WTC11 (cell line): ENCODE results near the gene UBB.

ENCODE experiments used
- ARID4B ChIP-seq: sonication (generic); formaldehyde crosslinking; IDR thresholded peaks from 2 replicates; pipeline ENCODE4 v1.8.0; 2023; ENCODE audit warnings: missing genetic modification reagents, mild to moderate bottlenecking, borderline replicate concordance
- CTCF ChIP-seq: fragments of 200-600 bp; IDR thresholded peaks from 2 replicates; pipeline ENCODE4 v1.8.0; 2022; ENCODE audit warnings: antibody characterized with exemption
- E2F5 ChIP-seq: sonication (generic); formaldehyde crosslinking; IDR thresholded peaks from 2 replicates; pipeline ENCODE4 v1.8.1; 2022; ENCODE audit warnings: mild to moderate bottlenecking, moderate library complexity, missing genetic modification reagents
- ELF4 ChIP-seq: sonication (generic); formaldehyde crosslinking; IDR thresholded peaks from 2 replicates; pipeline ENCODE4 v1.8.1; 2022; ENCODE audit warnings: low read depth, mild to moderate bottlenecking, moderate library complexity, missing genetic modification reagents
- ETV6 ChIP-seq: sonication (generic); formaldehyde crosslinking; IDR thresholded peaks from 2 replicates; pipeline ENCODE4 v1.8.1; 2022; ENCODE audit warnings: mild to moderate bottlenecking, missing genetic modification reagents
- HMGXB4 ChIP-seq: sonication (generic); formaldehyde crosslinking; IDR thresholded peaks from 2 replicates; pipeline ENCODE4 v1.8.1; 2023; ENCODE audit warnings: mild to moderate bottlenecking, moderate library complexity, missing genetic modification reagents
- IRF2 ChIP-seq: sonication (generic); formaldehyde crosslinking; IDR thresholded peaks from 2 replicates; pipeline ENCODE4 v1.8.0; 2022; ENCODE audit warnings: low read depth, missing genetic modification reagents, borderline replicate concordance
- JUN ChIP-seq: sonication (generic); formaldehyde crosslinking; IDR thresholded peaks from 2 replicates; pipeline ENCODE4 v1.8.0; 2023; ENCODE audit warnings: mild to moderate bottlenecking, missing genetic modification reagents
- PREB ChIP-seq: sonication (generic); formaldehyde crosslinking; IDR thresholded peaks from 2 replicates; pipeline ENCODE4 v1.8.1; 2022; ENCODE audit warnings: mild to moderate bottlenecking, missing genetic modification reagents, moderate library complexity, borderline replicate concordance
- TEAD1 ChIP-seq: sonication (generic); formaldehyde crosslinking; IDR thresholded peaks from 2 replicates; pipeline ENCODE4 v1.8.0; 2022; ENCODE audit warnings: mild to moderate bottlenecking, missing genetic modification reagents
- USF1 ChIP-seq: sonication (generic); formaldehyde crosslinking; IDR thresholded peaks from 2 replicates; pipeline ENCODE4 v1.8.0; 2022; ENCODE audit warnings: mild to moderate bottlenecking, missing genetic modification reagents
- ZNF138 ChIP-seq: sonication (generic); formaldehyde crosslinking; conservative IDR thresholded peaks from 2 replicates; pipeline ENCODE4 v1.8.1; 2022; ENCODE audit warnings: mild to moderate bottlenecking, moderate library complexity, missing genetic modification reagents
- ZNF219 ChIP-seq: sonication (generic); formaldehyde crosslinking; IDR thresholded peaks from 2 replicates; pipeline ENCODE4 v1.8.0; 2023; ENCODE audit warnings: missing genetic modification reagents, mild to moderate bottlenecking, borderline replicate concordance
- ZNF512 ChIP-seq: sonication (generic); formaldehyde crosslinking; IDR thresholded peaks from 2 replicates; pipeline ENCODE4 v1.8.1; 2022; ENCODE audit warnings: missing genetic modification reagents, borderline replicate concordance

- TF ChIP-seq ETV6 (CRISPR knock-in tag) (no peak), IRF2 (CRISPR knock-in tag) (no peak), HMGXB4 (CRISPR knock-in tag) (no peak), E2F5 (CRISPR knock-in tag) (no peak), JUN (CRISPR knock-in tag) (no peak), ZNF512 (CRISPR knock-in tag) (no peak), ZNF219 (CRISPR knock-in tag) (no peak), ARID4B (CRISPR knock-in tag) (no peak; the same call in 1 of the 2 replicates), PREB (no peak), TEAD1 (no peak), CTCF (no peak), USF1 (CRISPR knock-in tag) (no peak), ELF4 (no peak), ZNF138 (no peak)
These were observed 27.3 kb upstream of the UBB start, which contains the start of gene CENPV for GRCh38 chr17:16353317-16354174.
